ENCODE measurements around the gene LTBP4. TPM values are rescaled to one million over a fixed set of nuclear protein-coding genes. Genes with fewer than 3 reads are reported as not detected.

The LTBP4 gene
- total and polyA plus RNA-seq, 2 of the 13 experiments (the other 11 are each of a cell fraction or from before 2014, with no cell fraction given), result 0.86 to 2.3 TPM

- POLR2A ChIA-PET, result interaction anchor here (1.1 kb wide), 1 partner anchor 30 kb away, joined by 3 read pairs; no protein-coding TSS in a partner anchor
- no TSS peak for BruUV-seq (replicated peaks)
- peaks cover 5% of the 10 kb centered on the region for H4K20me1 ChIP-seq (ENCODE audit: insufficient read depth, low read length)
- peaks cover 6 to 53% of the 10 kb centered on the region in 2 experiments; a peak in 3 of 5 replicates for H3K27me3 ChIP-seq (ENCODE audit: control insufficient read depth in 1 of 2, insufficient read depth in 2 of 2, low read length in 2 of 2)
- DNase-seq (ENCODE audit: low spot score), result no peak
- 5% methylated on average over 7 of the region's 43 CpGs for WGBS (ENCODE audit: low lambda C conversion rate)
- H2AFZ ChIP-seq (ENCODE audit: low read length), result no peak overlapping the region
- intact Hi-C loops (cut with micrococcal nuclease; ENCODE audit: unreplicated experiment), result loop anchor here (2.0 to 5.0 kb wide), 3 partner anchors 51 to 73 kb away; no protein-coding TSS in a partner anchor
- CTCF ChIA-PET (ENCODE audit: low intra/inter-chr PET ratio, low total read pairs), result interaction anchor here (2.2 to 6.8 kb wide), 2 partner anchors 34 kb away, joined by 14 to 37 read pairs; no protein-coding TSS in a partner anchor
- H3K4me1 ChIP-seq (ENCODE audit: insufficient read depth, low read length), result peaks cover 55% of the 10 kb centered on the region
- H3K4me2 ChIP-seq (ENCODE audit: low read depth, low read length), result no peak overlapping the region
- H3K4me3 ChIP-seq (replicated peaks in 1 of 3; ENCODE audit: insufficient read depth in 1 of 3, low read depth in 2 of 3, low read length in 3 of 3), result no peak overlapping the region
- no peaks in the 10 kb centered on the region for H3K9me3 ChIP-seq (ENCODE audit: low read length)
- no peak for TF ChIP-seq ZKSCAN8 (CRISPR knock-in tag; IDR thresholded peaks at IDR 0.05; ENCODE audit: borderline replicate concordance)
- H3K79me2 ChIP-seq (ENCODE audit: insufficient read depth, low read length), result no peaks in the 10 kb centered on the region
- H3K9ac ChIP-seq (ENCODE audit: insufficient read depth, low read depth, low read length), result no peak overlapping the region
- in situ Hi-C loops (cut with HindIII; ENCODE audit: extremely low pct_ligation_motif_present, low pct_unique_long_range_greater_than_20kb), result loop anchor here (5.0 kb wide), 1 partner anchor 68 kb away; no protein-coding TSS in a partner anchor
- no peak for ATAC-seq
- H3K27ac ChIP-seq (ENCODE audit: extremely low read length, insufficient read depth, low read length), result no peak overlapping the region
- FAIRE-seq, result no peak
- no peaks in the 10 kb centered on the region for H3K36me3 ChIP-seq (replicated peaks in 1 of 2; ENCODE audit: control insufficient read depth in 1 of 2, insufficient read depth in 2 of 2, low read length in 2 of 2)
Observed at GRCh38 chr19:40599902-40600569, 1.1 kb upstream of the LTBP4 start.

DNA sequence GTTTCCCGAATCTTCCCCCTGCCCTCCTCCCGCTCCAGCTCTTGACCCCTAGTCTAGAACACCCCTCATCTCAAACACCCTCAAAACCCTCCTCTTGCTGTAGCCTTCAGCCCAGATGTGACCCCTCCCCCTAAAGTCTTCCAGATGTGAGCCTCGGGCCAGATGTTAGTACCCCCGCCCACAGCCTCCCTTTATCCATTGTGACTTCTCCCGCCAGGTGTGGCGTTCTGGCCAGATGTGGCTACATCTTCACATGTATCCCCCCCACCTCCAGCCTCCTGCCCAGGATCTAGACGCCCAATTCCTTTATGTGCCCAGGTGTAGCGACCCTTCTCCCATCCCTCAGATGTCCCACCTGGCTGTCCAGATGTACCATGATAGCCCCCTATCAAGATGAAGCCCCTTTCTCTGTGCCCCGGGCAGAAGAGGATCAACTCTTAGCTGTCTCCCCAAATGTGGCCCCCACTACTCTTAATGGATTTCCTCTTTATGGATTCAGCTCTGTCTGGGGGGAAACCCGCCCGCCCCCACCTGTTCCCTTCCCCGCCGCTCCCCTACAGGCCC lies 517 bp upstream of the LTBP4 start:
- no peaks in the 10 kb centered on the region for H3K9me3 ChIP-seq (ENCODE audit: low read length)
- H3K4me2 ChIP-seq (ENCODE audit: low read depth, low read length), result peak overlapping the region; percentile 84
- H2AFZ ChIP-seq (ENCODE audit: low read length), result no peak overlapping the region
- ATAC-seq (no peak), DNase-seq (ENCODE audit: low spot score) (no peak), FAIRE-seq (no peak)
- H3K4me1 ChIP-seq (ENCODE audit: insufficient read depth, low read length), result peaks cover 61% of the 10 kb centered on the region
- H3K4me3 ChIP-seq (replicated peaks in 1 of 3; ENCODE audit: insufficient read depth in 1 of 3, low read depth in 2 of 3, low read length in 3 of 3), result peak overlapping the region in 1 of 3 experiments; percentile 21; a peak in 1 of 6 replicates
- ChIA-PET CTCF (ENCODE audit: low intra/inter-chr PET ratio, low total read pairs) (interaction anchor here (6.8 kb wide), 1 partner anchor 34 kb away, joined by 37 read pairs; no protein-coding TSS in a partner anchor), POLR2A (interaction anchor here (1.1 kb wide), 1 partner anchor 30 kb away, joined by 3 read pairs; no protein-coding TSS in a partner anchor)
- no TSS peak for BruUV-seq (replicated peaks)
- TF ChIP-seq PRDM4 (CRISPR knock-in tag; IDR thresholded peaks at IDR 0.05; ENCODE audit: borderline replicate concordance) (no peak), EZH2 (conservative IDR thresholded peaks at IDR 0.05; ENCODE audit: low read depth, low read length) (peak; percentile 45; the same call in 1 of the 2 replicates)
- no peaks in the 10 kb centered on the region for H3K36me3 ChIP-seq (replicated peaks in 1 of 2; ENCODE audit: control insufficient read depth in 1 of 2, insufficient read depth in 2 of 2, low read length in 2 of 2)
- in situ Hi-C loops (cut with HindIII; ENCODE audit: extremely low pct_ligation_motif_present, low pct_unique_long_range_greater_than_20kb) (loop anchor here (5.0 kb wide), 1 partner anchor 68 kb away; no protein-coding TSS in a partner anchor), intact Hi-C loops (cut with micrococcal nuclease; ENCODE audit: unreplicated experiment) (no loop called here)
- no peak overlapping the region for H3K9ac ChIP-seq (ENCODE audit: insufficient read depth, low read depth, low read length)
- WGBS (ENCODE audit: low lambda C conversion rate), result 15% methylated on average over 11 of the region's 13 CpGs
- peaks cover 5% of the 10 kb centered on the region for H4K20me1 ChIP-seq (ENCODE audit: insufficient read depth, low read length)
- H3K79me2 ChIP-seq (ENCODE audit: insufficient read depth, low read length), result no peaks in the 10 kb centered on the region
- H3K27me3 ChIP-seq (ENCODE audit: control insufficient read depth in 1 of 2, insufficient read depth in 2 of 2, low read length in 2 of 2), result peaks cover 6 to 54% of the 10 kb centered on the region in 2 experiments; a peak in 3 of 5 replicates
- no peak overlapping the region for H3K27ac ChIP-seq (ENCODE audit: extremely low read length, insufficient read depth, low read length)

All from HepG2 (cell line).